OCI-LY7 (cell line): Measurements from ENCODE around the gene PPP6R3.

Experiments
- CTCF ChIP-seq: fragments of 200-600 bp; sonication (generic); conservative IDR thresholded peaks from 2 replicates; pipeline ENCODE4 v1.5.1; 2014; ENCODE audit warnings: mild to moderate bottlenecking, antibody characterized with exemption, low read length, moderate library complexity, mixed read lengths
- EZH2phosphoT487 ChIP-seq: fragments of 200-600 bp; sonication (generic); IDR thresholded peaks from 2 replicates; pipeline ENCODE4 v1.6.1; 2018; ENCODE audit warnings: low read depth, borderline replicate concordance, mild to moderate bottlenecking, mixed run types, antibody characterized with exemption, low read length, moderate library complexity, mixed read lengths

- TF ChIP-seq CTCF: no peak
- no peak for TF ChIP-seq EZH2phosphoT487
Measured at GRCh38 chr11:68429661-68430060, 30.9 kb upstream of the PPP6R3 start.
